Osteocyte (in vitro differentiated cells): ENCODE results near the gene SOBP. TPM values are rescaled to one million over a fixed set of nuclear protein-coding genes. Genes with fewer than 3 reads are reported as not detected.
"Not testable (repeated sequence)": the region's sequence is repeated elsewhere in the genome, so short reads cannot be mapped to it uniquely, and the experiment has no call there.

ENCODE experiments used
- DNase-seq: peaks from one replicate; pipeline ENCODE4 v3.0.0; 2021; ENCODE audit warnings: mixed read lengths; ENCODE audit not compliant: unreplicated experiment; ENCODE audit errors: extremely low spot score
- H3K27ac Mint-ChIP-seq: one replicate; pipeline ENCODE4 v1.8.0; 2021; ENCODE audit warnings: mild to moderate bottlenecking, mixed read lengths; ENCODE audit not compliant: unreplicated experiment
- H3K27me3 Mint-ChIP-seq: one replicate; pipeline ENCODE4 v1.8.0; 2021; ENCODE audit warnings: mixed read lengths; ENCODE audit not compliant: unreplicated experiment
- H3K36me3 Mint-ChIP-seq: one replicate; pipeline ENCODE4 v1.8.0; 2021; ENCODE audit warnings: mixed read lengths; ENCODE audit not compliant: unreplicated experiment
- H3K4me1 Mint-ChIP-seq: one replicate; pipeline ENCODE4 v1.8.0; 2021; ENCODE audit warnings: mixed read lengths; ENCODE audit not compliant: unreplicated experiment
- H3K4me3 Mint-ChIP-seq: one replicate; pipeline ENCODE4 v1.8.0; 2021; ENCODE audit warnings: mild to moderate bottlenecking, moderate library complexity, mixed read lengths; ENCODE audit not compliant: unreplicated experiment
- H3K9me3 Mint-ChIP-seq: one replicate; pipeline ENCODE4 v1.8.0; 2021; ENCODE audit warnings: mixed read lengths; ENCODE audit not compliant: unreplicated experiment
- CTCF ChIP-seq: fragments of 200-600 bp; sonication (generic); IDR thresholded peaks from 2 replicates; pipeline ENCODE4 v1.5.0; 2021; ENCODE audit warnings: antibody characterized with exemption, mild to moderate bottlenecking, moderate library complexity
- total RNA-seq: library from RNA; stranded (reverse); gene quantifications from 2 replicates; pipeline ENCODE4 v1.2.1, GENCODE V29; 2021

The SOBP gene
- total RNA-seq, 1 donor from 2014 or later = 7.4 TPM

DNA sequence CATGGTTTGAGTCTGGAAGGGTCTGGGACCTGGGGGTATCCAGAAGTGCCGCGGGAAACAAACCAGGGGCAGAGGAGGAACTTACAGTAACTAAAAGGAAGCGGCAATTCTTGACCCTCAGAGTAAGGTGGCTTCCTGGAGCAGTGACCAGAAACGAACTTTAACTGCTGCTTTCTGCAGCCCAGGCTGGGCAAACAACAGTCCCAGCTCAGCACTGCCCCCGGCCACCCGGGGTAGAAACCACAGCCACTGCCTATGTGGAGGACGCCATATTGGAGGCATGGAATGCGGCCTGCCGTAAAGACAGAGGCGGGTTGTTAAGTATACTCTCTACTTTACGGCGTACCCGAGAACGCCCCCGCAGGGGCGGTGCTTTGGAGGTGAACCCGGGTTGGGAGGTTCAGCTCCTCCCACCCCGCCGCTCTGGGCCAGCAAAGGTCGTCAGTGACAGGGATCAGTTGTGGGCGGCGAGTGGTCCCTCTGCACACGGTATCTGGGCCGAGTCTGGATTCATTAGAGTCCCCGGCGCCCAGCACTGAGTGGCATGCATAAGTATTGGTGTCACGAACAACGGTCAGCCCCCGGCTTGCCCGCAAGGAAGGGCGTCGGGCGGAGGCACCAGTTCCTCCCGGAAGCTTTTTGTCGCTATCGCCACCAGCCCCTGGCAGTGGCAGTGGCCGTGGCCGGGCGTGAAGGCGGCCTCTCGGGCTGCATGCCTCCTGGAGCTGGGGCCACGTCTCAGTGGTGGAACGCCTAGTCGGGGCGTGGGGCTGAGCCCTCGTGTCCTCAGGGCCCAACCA, 30.4 kb upstream of the SOBP start, which contains the start of gene PDSS2:
Gene PDSS2, minus strand, starts transcription at position 282 of the 800 bp plus-strand sequence. Its CDS starts 279 bp downstream, at position 3.
- Mint-ChIP-seq H3K27me3 (peaks cover 4% of the 10 kb centered on the region), H3K4me3 (peak within 1 kb of the TSS; percentile 97), H3K9me3 (no peaks in the 10 kb centered on the region), H3K36me3 (no peaks in the 10 kb centered on the region), H3K4me1 (peaks cover 16% of the 10 kb centered on the region), H3K27ac (peak within 1 kb of the TSS; percentile 94)
- DNase-seq = peak; percentile 97
- peak; percentile 74 for TF ChIP-seq CTCF

- H3K27ac Mint-ChIP-seq = peak overlapping the region; percentile 94
These were observed 29.8 kb upstream of the SOBP start for GRCh38 chr6:107460083-107460631.

DNA sequence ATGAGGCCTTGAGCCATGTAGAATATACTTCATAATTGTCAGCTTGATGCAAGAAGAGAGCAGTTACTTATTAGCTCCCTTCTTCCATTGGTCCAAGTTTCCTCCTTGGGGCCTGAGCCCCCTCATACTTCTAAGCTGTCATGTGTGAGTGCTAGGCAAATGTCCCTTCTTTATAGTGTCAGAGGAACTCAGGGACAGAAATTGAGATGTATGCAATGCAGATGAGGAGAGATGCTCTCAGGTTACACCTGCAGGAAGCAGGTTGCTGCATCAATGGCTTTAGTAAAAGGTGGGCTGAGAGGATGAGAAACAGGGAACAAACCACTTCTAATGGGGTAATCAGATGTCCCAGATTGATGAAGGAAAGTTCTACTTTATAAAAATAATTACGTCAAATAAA, 23.9 kb upstream of the SOBP start:
- Mint-ChIP-seq H3K4me1 (no peaks in the 10 kb centered on the region), H3K27ac (no peak overlapping the region), H3K27me3 (peaks cover 35% of the 10 kb centered on the region)

More at GRCh38 chr6:107460083-107460631, 29.8 kb upstream of the SOBP start:
- H3K4me1 Mint-ChIP-seq = peaks cover 16% of the 10 kb centered on the region
- H3K4me3 Mint-ChIP-seq = peak overlapping the region; percentile 97
- no peaks in the 10 kb centered on the region for H3K9me3 Mint-ChIP-seq
- TF ChIP-seq CTCF = no peak
- no peaks in the 10 kb centered on the region for H3K36me3 Mint-ChIP-seq
- no peak for DNase-seq
- peaks cover 4% of the 10 kb centered on the region for H3K27me3 Mint-ChIP-seq

GRCh38 chr6:107470364-107470763, 19.6 kb upstream of the SOBP start:
- TF ChIP-seq CTCF = no peak
- Mint-ChIP-seq H3K4me1 (no peaks in the 10 kb centered on the region), H3K4me3 (no peak overlapping the region), H3K27ac (no peak overlapping the region), H3K27me3 (peaks cover 57% of the 10 kb centered on the region), H3K36me3 (no peaks in the 10 kb centered on the region), H3K9me3 (no peaks in the 10 kb centered on the region)
- no peak for DNase-seq

More for the DNA sequence above, 23.9 kb upstream of the SOBP start:
- H3K9me3 Mint-ChIP-seq = no peaks in the 10 kb centered on the region
- TF ChIP-seq CTCF = no peak
- DNase-seq = no peak
- no peak overlapping the region for H3K4me3 Mint-ChIP-seq
- H3K36me3 Mint-ChIP-seq = no peaks in the 10 kb centered on the region

GRCh38 chr6:107473660-107474059, 16.3 kb upstream of the SOBP start:
- Mint-ChIP-seq H3K27me3 (peaks cover 42% of the 10 kb centered on the region), H3K27ac (no peak overlapping the region), H3K36me3 (no peaks in the 10 kb centered on the region), H3K9me3 (no peaks in the 10 kb centered on the region), H3K4me1 (no peaks in the 10 kb centered on the region), H3K4me3 (no peak overlapping the region)
- no peak for TF ChIP-seq CTCF
- no peak for DNase-seq

DNA sequence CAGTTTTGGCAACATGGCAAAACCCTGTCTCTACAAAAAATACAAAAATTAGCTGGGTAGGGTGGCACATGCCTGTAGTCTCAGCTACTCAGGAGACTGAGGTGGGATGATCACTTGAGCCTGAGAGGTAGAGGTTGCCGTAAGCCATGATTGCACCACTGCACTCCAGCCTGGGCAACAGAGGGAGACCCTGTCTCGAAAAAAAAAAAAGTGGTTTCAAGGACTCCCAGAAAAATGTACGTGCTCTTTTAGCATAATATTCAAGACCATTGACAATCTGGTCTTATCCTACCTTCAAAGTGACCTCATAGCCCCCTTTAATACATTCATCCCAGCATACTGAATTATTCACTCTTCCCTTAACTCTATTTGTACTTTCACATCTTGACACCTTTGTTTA, 14.6 kb upstream of the SOBP start:
- H3K36me3 Mint-ChIP-seq, H3K27ac Mint-ChIP-seq, H3K4me1 Mint-ChIP-seq, H3K4me3 Mint-ChIP-seq, H3K9me3 Mint-ChIP-seq, DNase-seq: not testable (repeated sequence)
- H3K27me3 Mint-ChIP-seq = peaks cover 44% of the 10 kb centered on the region

GRCh38 chr6:107475826-107476225, 14.1 kb upstream of the SOBP start:
- H3K9me3 Mint-ChIP-seq, H3K36me3 Mint-ChIP-seq, H3K27ac Mint-ChIP-seq, H3K4me3 Mint-ChIP-seq, DNase-seq, H3K4me1 Mint-ChIP-seq: not testable (repeated sequence)
- peaks cover 46% of the 10 kb centered on the region for H3K27me3 Mint-ChIP-seq
